Uterus (tissue), 2 donors: Measurements from ENCODE around the gene XPC.

Source experiments
- CTCF ChIP-seq, 4 experiments: fragments of 200-600 bp in 2 of 4; fragments of 450-650 bp in 2 of 4; sonication (generic) in 2 of 4; IDR thresholded peaks; one replicate each; pipeline ENCODE4 v1.5.1; 2016 to 2019; ENCODE audit warnings: antibody characterized with exemption in 4 of 4, mild to moderate bottlenecking in 2 of 4, moderate library complexity in 1 of 4
- POLR2A ChIP-seq, 2 donors: fragments of 450-650 bp; IDR thresholded peaks; one replicate each; pipeline ENCODE4 v1.6.1; 2016; ENCODE audit warnings: antibody characterized with exemption in 2 of 2, mild to moderate bottlenecking in 1 of 2, moderate library complexity in 1 of 2

GRCh38 chr3:14209581-14210289 lies 31.3 kb upstream of the XPC start:
- TF ChIP-seq POLR2A (IDR thresholded peaks at IDR 0.05) (no peak), CTCF (IDR thresholded peaks at IDR 0.05) (no peak)
